ENCODE measurements around the gene TMEM179B. TPM values are rescaled to one million over a fixed set of nuclear protein-coding genes. Genes with fewer than 3 reads are reported as not detected.
A peak's percentile ranks its signal among the peaks of the same experiment; 100 is the strongest.

Gene TMEM179B
- total and polyA plus RNA-seq, 2 of the 13 experiments (the other 11 are each of a cell fraction or from before 2014, with no cell fraction given) = 24.8 to 25.7 TPM

DNA sequence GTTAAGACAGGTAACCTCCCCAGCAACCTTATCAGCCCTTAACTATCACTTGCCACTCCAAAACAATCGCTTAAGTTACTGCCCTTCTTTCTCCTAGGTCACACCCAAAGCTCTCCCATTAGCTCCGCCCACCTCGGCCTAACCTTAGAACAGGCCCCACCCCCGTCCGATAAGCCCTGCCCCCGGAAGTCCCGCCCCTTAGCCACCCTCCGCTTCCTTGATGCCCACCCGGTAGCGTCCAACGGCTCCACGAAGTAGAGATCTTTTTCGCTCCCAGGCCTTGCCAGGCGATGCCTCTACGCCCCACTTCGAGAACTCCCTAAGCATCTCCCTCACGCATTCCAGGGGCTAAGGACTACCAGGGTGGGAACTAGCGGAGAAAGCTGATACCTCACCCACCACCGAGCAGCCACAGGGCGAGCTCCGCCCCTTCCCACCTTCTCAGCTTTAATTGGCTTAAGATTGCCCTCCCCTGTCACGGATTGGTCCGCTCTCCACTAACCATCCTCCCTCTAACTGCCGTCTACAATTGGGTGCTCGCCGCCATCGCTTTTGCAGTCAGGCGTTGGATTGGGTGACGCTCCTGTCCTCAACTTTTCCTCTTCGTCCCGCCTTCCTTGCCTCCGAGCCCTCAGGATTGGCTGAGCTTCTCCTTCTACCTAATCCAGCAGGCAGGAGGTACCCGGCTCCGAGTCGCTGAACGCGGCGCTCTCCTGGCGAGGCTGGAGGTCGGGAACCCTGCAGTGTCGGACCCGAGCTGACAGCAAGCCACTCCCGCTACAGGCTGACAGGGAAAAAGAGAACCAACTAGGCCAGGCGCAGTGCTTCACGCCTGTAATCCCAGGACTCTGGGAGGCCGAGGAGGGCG, 33.2 kb upstream of the TMEM179B start, which contains the start of gene ZBTB3 (continued):
- TF ChIP-seq ATM (IDR thresholded peaks at IDR 0.05; ENCODE audit: borderline replicate concordance) (no peak), FOXP1 (IDR thresholded peaks at IDR 0.05) (no peak), FOXP1 (CRISPR knock-in tag; IDR thresholded peaks at IDR 0.05) (no peak), GATAD2A (CRISPR knock-in tag; IDR thresholded peaks at IDR 0.05) (no peak), ZNF572 (CRISPR knock-in tag; IDR thresholded peaks at IDR 0.05) (no peak), SPEN (CRISPR knock-in tag; IDR thresholded peaks at IDR 0.05; ENCODE audit: low read depth) (peak; percentile 44; the same call in 1 of the 2 replicates), SETDB1 (CRISPR knock-in tag; IDR thresholded peaks at IDR 0.05; ENCODE audit: borderline replicate concordance) (no peak), ZNF17 (CRISPR knock-in tag; IDR thresholded peaks at IDR 0.05) (no peak), NRL (CRISPR knock-in tag; IDR thresholded peaks at IDR 0.05; ENCODE audit: borderline replicate concordance) (no peak), RBM39 (IDR thresholded peaks at IDR 0.05; ENCODE audit: low read depth, low read length, poor library complexity, severe bottlenecking) (peak; percentile 40), NBN (conservative IDR thresholded peaks at IDR 0.05) (no peak), DMAP1 (CRISPR knock-in tag; IDR thresholded peaks at IDR 0.05) (peak; percentile 82), POGZ (CRISPR knock-in tag; IDR thresholded peaks at IDR 0.05) (no peak), ZNF367 (CRISPR knock-in tag; IDR thresholded peaks at IDR 0.05; ENCODE audit: borderline replicate concordance) (no peak), MEIS1 (CRISPR knock-in tag; IDR thresholded peaks at IDR 0.05; ENCODE audit: borderline replicate concordance) (peak; percentile 79; the same call in 1 of the 2 replicates), GPN1 (CRISPR knock-in tag; IDR thresholded peaks at IDR 0.05; ENCODE audit: borderline replicate concordance) (no peak), ZNF430 (CRISPR knock-in tag; IDR thresholded peaks at IDR 0.05) (no peak; the same call in 1 of the 2 replicates), ZNF501 (CRISPR knock-in tag; IDR thresholded peaks at IDR 0.05) (peak; percentile 74), ZBTB7B (CRISPR knock-in tag; IDR thresholded peaks at IDR 0.05) (no peak)
- TF ChIP-seq, protein P1, sequence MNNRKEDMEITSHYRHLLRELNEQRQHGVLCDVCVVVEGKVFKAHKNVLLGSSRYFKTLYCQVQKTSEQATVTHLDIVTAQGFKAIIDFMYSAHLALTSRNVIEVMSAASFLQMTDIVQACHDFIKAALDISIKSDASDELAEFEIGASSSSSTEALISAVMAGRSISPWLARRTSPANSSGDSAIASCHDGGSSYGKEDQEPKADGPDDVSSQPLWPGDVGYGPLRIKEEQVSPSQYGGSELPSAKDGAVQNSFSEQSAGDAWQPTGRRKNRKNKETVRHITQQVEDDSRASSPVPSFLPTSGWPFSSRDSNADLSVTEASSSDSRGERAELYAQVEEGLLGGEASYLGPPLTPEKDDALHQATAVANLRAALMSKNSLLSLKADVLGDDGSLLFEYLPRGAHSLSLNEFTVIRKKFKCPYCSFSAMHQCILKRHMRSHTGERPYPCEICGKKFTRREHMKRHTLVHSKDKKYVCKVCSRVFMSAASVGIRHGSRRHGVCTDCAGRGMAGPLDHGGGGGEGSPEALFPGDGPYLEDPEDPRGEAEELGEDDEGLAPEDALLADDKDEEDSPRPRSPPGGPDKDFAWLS (CRISPR knock-in tag; IDR thresholded peaks at IDR 0.05; ENCODE audit: borderline replicate concordance) = no peak
- TF ChIP-seq, protein P2, sequence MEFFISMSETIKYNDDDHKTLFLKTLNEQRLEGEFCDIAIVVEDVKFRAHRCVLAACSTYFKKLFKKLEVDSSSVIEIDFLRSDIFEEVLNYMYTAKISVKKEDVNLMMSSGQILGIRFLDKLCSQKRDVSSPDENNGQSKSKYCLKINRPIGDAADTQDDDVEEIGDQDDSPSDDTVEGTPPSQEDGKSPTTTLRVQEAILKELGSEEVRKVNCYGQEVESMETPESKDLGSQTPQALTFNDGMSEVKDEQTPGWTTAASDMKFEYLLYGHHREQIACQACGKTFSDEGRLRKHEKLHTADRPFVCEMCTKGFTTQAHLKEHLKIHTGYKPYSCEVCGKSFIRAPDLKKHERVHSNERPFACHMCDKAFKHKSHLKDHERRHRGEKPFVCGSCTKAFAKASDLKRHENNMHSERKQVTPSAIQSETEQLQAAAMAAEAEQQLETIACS (CRISPR knock-in tag; IDR thresholded peaks at IDR 0.05) = no peak
- TF ChIP-seq, protein P3, sequence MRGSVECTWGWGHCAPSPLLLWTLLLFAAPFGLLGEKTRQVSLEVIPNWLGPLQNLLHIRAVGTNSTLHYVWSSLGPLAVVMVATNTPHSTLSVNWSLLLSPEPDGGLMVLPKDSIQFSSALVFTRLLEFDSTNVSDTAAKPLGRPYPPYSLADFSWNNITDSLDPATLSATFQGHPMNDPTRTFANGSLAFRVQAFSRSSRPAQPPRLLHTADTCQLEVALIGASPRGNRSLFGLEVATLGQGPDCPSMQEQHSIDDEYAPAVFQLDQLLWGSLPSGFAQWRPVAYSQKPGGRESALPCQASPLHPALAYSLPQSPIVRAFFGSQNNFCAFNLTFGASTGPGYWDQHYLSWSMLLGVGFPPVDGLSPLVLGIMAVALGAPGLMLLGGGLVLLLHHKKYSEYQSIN (CRISPR knock-in tag; IDR thresholded peaks at IDR 0.05; ENCODE audit: borderline replicate concordance) = no peak
